Fibroblast of peridontal ligament (primary cell): ENCODE results near the gene EXOSC10.
"Not testable (repeated sequence)": the region's sequence is repeated elsewhere in the genome, so short reads cannot be mapped to it uniquely, and the experiment has no call there.

Experiments
- DNase-seq: peaks from one replicate; pipeline ENCODE4 v3.0.0-alpha.2; 2010; ENCODE audit errors: extremely low read depth

EXOSC10 gene

DNA sequence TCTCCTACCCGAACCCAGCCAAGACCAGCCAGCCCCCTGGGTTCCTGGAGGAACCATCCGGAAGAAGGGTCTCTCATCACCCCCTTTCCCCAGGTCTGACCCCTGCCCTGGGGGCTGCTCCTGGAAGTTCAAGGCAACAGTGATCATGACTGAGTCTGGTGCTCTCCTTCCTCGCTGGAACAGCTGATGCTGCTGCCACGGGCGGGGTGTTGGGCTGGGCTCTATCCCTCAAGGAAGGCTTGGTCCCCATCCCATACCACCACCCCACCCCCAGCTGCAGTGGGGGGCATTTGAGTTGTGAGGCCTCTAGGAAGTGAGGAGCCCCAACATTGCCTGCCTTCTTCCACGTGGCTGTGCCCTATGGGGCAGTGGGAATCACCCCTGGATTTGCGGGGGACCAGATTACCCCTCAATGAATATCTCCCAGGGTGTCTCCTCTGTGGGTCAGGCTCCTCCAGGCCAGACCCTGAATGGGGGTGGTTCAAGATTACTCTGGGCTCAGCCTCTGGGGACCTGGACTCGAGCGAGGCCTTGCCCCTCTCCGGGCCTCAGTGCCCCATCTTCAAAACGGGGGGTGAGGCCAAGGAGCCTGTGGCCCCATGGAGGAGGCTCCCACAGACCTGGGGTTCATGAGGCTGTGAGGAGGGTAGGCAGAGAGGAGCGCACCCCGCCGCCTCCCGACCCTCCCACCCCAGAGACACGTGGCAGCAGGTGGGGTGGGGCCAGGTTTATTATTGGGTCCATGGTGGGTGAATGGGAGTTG lies 55.4 kb downstream of the EXOSC10 start:
- DNase-seq = no peak

DNA sequence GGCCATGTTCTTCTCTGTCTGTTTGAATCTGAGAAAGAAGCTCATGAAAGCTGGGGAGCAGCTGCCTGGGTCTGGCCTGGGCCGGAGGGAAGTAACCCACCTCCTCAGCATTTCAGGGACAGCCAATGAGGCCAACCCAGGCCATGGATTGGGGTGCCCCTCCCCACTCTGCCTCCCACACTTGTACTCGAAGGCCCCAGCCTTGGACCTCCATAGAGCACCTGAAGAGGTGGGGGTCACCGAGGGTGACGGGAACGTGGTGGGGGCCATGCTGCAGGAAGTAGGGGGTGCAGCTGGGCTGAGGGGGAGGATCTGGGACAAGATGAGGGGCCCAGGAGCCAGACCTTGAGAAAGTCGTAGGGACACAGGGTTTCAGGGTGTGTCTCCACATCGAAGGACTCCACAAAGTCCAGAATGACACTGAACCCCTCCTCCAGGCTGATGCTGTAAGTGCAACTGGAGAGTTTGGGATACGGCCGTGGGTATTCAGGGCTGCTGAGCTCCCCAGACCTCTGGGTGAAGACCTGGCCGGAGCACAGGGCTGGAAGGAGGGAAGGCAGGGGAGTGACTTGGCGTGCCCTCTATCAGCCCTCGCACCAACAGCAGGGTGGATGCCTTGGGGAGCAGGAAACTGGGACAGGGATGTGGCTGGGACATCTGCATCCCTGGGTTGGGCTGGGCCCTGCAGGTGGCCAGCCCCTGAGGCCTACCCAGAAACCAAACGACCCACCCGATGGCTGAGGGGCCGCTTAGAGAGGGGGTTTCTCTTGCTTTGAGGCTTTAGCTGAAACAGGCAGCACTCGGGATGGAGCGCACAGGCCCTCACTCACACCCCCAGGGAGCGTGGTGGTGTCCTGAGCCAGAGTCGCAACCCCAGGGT lies 56.4 kb downstream of the EXOSC10 start:
- DNase-seq = no peak

GRCh38 chr1:11042065-11042464 lies 57.6 kb downstream of the EXOSC10 start:
- DNase-seq = no peak

DNA sequence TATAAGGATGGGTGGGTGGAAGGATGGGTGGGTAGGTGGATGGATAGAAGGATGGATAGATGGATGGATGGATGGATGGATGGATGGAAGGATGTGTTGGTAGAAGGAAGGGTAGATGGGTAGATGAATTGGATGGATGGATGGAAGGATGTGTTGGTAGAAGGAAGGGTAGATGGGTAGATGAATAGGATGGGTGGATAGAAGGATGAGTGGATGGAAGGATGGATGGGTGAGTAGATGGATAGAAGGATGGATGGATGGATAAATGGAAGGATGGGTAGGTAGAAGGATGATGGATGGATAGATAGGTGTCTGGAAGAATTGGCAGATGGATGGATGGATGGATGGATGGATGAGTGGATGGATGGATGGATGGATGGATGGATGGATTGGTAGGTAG lies 58.6 kb downstream of the EXOSC10 start:
- no peak for DNase-seq

DNA sequence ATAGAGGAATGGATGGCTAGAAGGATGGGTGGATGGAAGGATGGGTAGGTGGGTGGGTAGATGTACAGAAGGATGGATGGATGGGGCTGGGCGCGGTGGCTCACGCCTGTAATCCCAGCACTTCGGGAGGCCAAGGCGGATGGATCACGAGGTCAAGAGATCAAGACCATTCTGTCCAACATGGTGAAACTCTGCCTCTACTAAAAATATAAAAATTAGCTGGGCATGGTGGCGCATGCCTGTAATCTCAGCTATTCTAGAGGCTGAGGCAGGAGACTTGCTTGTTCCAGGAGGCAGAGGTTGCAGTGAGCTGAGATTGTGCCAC lies 59.6 kb downstream of the EXOSC10 start:
- DNase-seq = not testable (repeated sequence)

GRCh38 chr1:11039351-11040104 lies 60.1 kb downstream of the EXOSC10 start:
- DNase-seq = no peak

GRCh38 chr1:11037740-11038182 lies 61.9 kb downstream of the EXOSC10 start:
- DNase-seq = peak; percentile 91

DNA sequence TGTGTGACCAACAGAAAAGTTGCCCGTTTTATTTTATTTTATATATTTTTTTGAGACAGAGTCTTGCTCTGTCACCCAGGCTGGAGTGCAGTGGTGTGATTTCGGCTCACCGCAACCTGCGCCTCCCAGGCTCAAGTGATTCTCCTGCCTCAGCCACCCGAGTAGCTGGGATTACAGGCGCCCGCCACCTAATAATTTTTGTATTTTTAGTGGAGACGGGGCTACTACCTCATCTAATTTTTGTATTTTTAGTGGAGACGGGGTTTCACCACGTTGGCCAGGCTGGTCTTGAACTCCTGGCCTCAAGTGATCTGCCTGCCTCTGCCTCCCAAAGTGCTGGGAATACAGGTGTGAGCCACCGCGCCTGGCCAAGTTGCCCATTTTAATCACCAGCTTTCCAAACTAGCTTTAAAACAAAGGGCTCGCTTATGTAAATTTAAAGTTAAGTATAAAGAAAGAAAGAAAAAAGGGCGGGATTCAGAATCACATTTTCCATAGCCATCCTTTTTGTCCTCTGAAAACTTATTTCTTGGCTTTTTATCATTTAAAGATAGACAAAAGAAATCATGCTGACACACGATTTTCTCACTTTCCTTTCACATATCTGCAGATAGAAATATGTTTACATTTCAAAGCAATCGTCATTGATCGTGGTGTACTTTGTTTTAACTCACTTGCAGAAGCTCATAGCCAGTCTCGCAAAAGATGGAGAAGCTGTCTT lies 62.5 kb downstream of the EXOSC10 start:
- not testable (repeated sequence) for DNase-seq

- DNase-seq = no peak
Observed at GRCh38 chr1:11031624-11032262, 67.9 kb downstream of the EXOSC10 start.

- no peak for DNase-seq
Observed at GRCh38 chr1:11030865-11031264, 68.8 kb downstream of the EXOSC10 start.

- DNase-seq = no peak
Observed at GRCh38 chr1:11028018-11028417, 71.7 kb downstream of the EXOSC10 start.

DNA sequence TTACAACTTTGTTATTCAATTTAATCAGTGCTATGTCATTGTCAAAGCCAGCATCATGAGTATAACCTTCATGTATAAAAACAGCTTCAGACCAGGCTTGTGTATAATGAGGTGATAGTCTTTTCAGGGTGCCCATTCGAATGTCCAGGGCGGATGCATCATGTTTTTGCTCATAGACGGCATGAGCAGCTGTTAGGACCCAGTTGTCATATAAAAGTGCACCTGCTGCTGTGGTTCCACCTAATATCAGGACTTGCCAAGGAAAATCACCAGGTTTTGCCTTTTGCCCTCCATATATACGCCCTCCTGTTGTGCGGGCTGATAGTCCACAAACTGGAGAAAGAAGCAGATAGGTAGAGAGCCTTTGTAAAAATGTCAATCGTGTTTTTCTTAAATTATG lies 72.4 kb downstream of the EXOSC10 start:
- no peak for DNase-seq

- no peak for DNase-seq
Observed at GRCh38 chr1:11026903-11027302, 72.8 kb downstream of the EXOSC10 start.

DNA sequence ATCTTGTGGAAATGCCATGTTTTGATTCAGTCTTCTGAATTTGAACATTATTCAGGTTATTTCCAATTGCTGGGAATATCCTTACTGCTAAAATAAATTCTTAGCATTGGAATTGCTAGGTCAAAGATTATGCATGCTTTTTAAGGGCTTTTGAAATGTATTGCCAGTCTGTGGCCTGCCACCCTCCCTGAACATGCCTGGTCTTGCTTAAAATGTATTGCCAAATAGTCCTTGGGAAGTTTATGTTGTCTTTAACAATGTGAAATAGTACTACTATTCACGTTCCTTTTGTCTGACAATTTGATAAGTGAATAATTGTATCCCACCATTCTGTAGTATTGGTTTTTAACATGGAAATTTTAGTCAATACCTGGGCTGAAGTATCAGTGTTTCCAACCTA lies 73.6 kb downstream of the EXOSC10 start:
- DNase-seq = no peak

GRCh38 chr1:11025618-11026017 lies 74.1 kb downstream of the EXOSC10 start:
- DNase-seq = no peak

- DNase-seq = no peak
Observed at GRCh38 chr1:11024874-11025203, 74.8 kb downstream of the EXOSC10 start.

DNA sequence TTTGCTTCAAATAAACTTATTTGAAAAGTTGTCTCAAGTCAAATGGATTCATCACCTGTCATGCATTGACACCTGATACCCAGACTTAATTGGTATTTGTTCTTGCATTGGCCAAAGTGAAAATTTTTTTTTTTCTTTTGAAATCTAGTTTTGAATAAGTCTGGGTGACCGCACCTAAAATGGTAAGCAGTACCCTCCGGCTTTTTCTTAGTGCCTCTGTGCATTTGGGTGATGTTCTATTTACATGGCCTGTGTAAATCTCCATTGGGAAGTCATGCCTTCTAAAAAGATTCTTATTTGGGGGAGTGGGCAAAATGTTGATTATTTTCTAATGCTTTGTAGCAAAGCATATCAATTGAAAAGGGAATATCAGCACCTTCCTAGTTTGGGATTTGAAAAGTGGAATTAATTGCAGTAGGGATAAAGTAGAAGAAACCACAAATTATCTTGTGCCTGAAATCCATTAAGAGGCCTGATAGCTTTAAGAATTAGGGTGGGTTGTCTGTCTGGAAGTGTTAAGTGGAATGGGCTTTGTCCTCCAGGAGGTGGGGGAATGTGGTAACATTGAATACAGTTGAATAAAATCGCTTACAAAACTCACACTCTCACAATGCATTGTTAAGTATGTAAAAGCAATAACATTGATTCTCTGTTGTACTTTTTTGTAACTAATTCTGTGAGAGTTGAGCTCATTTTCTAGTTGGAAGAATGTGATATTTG lies 75.4 kb downstream of the EXOSC10 start:
- no peak for DNase-seq

DNA sequence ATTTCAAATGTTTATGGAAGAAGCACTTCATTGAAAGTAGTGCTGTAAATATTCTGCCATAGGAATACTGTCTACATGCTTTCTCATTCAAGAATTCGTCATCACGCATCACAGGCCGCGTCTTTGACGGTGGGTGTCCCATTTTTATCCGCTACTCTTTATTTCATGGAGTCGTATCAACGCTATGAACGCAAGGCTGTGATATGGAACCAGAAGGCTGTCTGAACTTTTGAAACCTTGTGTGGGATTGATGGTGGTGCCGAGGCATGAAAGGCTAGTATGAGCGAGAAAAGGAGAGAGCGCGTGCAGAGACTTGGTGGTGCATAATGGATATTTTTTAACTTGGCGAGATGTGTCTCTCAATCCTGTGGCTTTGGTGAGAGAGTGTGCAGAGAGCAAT lies 76.5 kb downstream of the EXOSC10 start:
- DNase-seq = no peak

- DNase-seq = no peak
Observed at GRCh38 chr1:11019971-11020370, 79.7 kb downstream of the EXOSC10 start.

DNA sequence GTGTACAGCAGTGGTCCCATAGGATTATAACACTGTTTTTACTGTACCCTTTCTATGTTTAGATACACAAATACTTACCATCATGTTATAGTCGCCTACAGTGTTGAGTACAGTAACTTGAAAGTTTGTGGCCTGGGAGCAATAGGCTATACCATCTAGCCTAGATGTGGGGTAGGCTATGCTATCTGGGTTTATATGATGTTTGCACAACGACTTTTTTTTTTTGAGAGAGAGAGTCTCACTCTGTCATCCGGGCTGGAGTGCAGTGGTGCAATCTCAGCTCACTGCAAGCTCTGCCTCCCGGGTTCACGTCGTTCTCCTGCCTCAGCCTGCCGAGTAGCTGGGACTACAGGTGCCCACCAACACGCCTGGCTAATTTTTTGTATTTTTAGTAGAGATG lies 80.3 kb downstream of the EXOSC10 start:
- not testable (repeated sequence) for DNase-seq
